Vagina (tissue), 2 donors: ENCODE measurements around the gene SLC22A4. TPM values are rescaled to one million over a fixed set of nuclear protein-coding genes. Genes with fewer than 3 reads are reported as not detected.

Experiments
- DNase-seq, 2 donors: peaks; one replicate each; pipeline ENCODE4 v3.0.0-alpha.2; 2017; ENCODE audit errors: extremely low spot score in 2 of 2
- H3K27ac ChIP-seq: fragments of 200-600 bp; sonication (generic); one replicate; pipeline ENCODE4 v1.5.1; 2019
- H3K27me3 ChIP-seq: fragments of 200-600 bp; sonication (generic); one replicate; pipeline ENCODE4 v1.5.1; 2019
- H3K36me3 ChIP-seq, 2 donors: fragments of 200-600 bp; sonication (generic); one replicate each; pipeline ENCODE4 v1.5.1; 2017 to 2019
- H3K4me1 ChIP-seq: fragments of 200-600 bp; sonication (generic); one replicate; pipeline ENCODE4 v1.5.1; 2019
- H3K4me3 ChIP-seq, 2 donors: fragments of 200-600 bp; sonication (generic); 1 replicate in 1 of 2; 2 replicates in 1 of 2; pipeline ENCODE4 v1.5.1; 2016 to 2019
- H3K9me3 ChIP-seq: fragments of 200-600 bp; sonication (generic); one replicate; pipeline ENCODE4 v1.5.1; 2019
- POLR2A ChIP-seq, 2 donors: fragments of 450-650 bp; IDR thresholded peaks; one replicate each; pipeline ENCODE4 v1.6.1; 2017; ENCODE audit warnings: antibody characterized with exemption in 2 of 2, mild to moderate bottlenecking in 2 of 2, moderate library complexity in 2 of 2
- POLR2AphosphoS5 ChIP-seq, 2 donors: sonication (generic); formaldehyde crosslinking; IDR thresholded peaks; one replicate each; pipeline ENCODE4 v1.9.0; 2017; ENCODE audit warnings: antibody characterized with exemption in 2 of 2, mild to moderate bottlenecking in 2 of 2, low read depth in 1 of 2; ENCODE audit not compliant: insufficient read depth in 1 of 2
- intact Hi-C: fragments of 100-400 bp; cut with DNase I; formaldehyde crosslinking; loops from one replicate; pipeline ENCODE4 v1.15.1; 2023
- total RNA-seq: library from RNA; depleted of rRNA; stranded (reverse); fragments of >200 nt; gene quantifications from one replicate; pipeline ENCODE4 v1.2.3, GENCODE V29; 2016
- TF ChIP-seq, protein P1 (sequence below), 3 experiments: fragments of 450-650 bp in 2 of 3; fragments of 200-600 bp in 1 of 3; sonication (generic) in 1 of 3; IDR thresholded peaks; one replicate each; pipeline ENCODE4 v1.5.1; 2017 to 2019; ENCODE audit warnings: antibody characterized with exemption in 3 of 3, mild to moderate bottlenecking in 2 of 3, moderate library complexity in 2 of 3

SLC22A4 gene
- total RNA-seq, 1 donor from 2014 or later = 1.7 TPM

DNA sequence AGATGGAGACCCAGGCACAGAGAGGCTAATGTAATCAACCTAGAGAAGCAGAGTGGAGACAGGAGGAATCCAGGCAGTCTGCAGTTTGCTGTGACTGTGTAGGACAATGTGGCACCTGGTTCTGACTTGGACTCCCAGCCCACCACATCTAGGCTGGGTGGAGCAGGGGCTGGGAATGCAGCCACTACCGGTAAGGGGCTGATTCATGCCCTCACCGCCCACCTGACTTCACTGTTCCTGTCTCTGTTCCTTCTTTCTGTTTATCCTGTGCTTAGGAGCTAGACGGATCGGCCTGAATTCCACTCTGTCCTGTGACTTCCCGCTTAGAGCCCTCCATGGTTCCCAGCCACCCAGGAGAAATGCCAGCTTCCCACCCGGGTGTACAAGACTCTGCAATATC is 34.1 kb upstream of the SLC22A4 start:
- H3K4me3 ChIP-seq = peak overlapping the region; percentile 80 to 81
- H3K9me3 ChIP-seq = no peaks in the 10 kb centered on the region
- peak in 1 of 2 donors; percentile 84 for DNase-seq
- peaks cover 0 to 7% of the 10 kb centered on the region in 2 donors for H3K36me3 ChIP-seq
- peak overlapping the region; percentile 99 for H3K27ac ChIP-seq
- H3K27me3 ChIP-seq = no peaks in the 10 kb centered on the region
- TF ChIP-seq POLR2A (IDR thresholded peaks at IDR 0.05) = no peak
- TF ChIP-seq, protein P1, sequence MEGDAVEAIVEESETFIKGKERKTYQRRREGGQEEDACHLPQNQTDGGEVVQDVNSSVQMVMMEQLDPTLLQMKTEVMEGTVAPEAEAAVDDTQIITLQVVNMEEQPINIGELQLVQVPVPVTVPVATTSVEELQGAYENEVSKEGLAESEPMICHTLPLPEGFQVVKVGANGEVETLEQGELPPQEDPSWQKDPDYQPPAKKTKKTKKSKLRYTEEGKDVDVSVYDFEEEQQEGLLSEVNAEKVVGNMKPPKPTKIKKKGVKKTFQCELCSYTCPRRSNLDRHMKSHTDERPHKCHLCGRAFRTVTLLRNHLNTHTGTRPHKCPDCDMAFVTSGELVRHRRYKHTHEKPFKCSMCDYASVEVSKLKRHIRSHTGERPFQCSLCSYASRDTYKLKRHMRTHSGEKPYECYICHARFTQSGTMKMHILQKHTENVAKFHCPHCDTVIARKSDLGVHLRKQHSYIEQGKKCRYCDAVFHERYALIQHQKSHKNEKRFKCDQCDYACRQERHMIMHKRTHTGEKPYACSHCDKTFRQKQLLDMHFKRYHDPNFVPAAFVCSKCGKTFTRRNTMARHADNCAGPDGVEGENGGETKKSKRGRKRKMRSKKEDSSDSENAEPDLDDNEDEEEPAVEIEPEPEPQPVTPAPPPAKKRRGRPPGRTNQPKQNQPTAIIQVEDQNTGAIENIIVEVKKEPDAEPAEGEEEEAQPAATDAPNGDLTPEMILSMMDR (IDR thresholded peaks at IDR 0.05) = no peak
- TF ChIP-seq POLR2AphosphoS5 (IDR thresholded peaks at IDR 0.05; ENCODE audit: insufficient read depth in 1 of 2, low read depth in 1 of 2) = no peak
- peaks cover 91% of the 10 kb centered on the region for H3K4me1 ChIP-seq
- intact Hi-C loops = loop anchor here (2.0 kb wide), 1 partner anchor 35 kb away; the partner anchor contains the start of gene SLC22A4

DNA sequence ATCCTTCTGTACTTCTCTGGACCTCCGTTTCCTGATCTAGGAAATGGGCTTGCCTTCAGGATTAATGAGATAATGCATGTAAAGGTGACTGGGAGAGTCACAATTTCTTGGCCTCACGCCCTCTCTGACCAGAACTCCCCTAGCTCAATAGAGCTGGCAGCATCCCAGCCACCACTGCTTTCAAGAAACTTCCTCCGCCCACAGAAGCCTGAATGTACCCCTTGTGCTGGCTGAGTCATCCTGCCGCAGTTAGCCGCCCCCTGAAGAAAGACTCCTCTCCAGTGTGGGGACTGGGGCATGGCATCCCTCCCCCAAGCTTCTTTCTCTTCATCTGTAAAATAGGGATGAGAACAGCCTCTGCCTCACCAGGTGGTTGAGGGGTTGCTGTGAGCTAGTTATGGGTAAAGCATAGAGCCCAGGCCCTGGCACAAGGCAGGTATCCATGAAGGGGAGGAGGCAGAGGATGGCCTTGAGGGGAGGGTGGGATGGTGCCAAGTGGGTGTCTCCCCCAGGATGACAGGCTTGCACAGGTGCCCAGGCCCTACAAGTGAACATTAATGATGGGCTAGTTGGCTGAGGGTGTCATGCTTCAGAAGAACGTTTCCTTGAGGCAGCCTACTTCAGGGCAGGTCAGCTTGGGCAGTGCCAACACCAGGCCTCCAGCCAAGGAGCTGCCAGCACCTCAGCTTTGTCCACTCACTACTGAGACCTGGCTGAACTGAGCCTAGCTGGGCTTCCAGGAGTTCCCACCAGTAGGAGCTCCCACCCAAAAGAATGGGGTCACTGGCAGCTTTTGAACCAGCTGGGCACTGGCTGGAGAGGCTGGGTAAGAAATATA is 33.3 kb upstream of the SLC22A4 start:
- Histone ChIP-seq H3K36me3 (peaks cover 0 to 7% of the 10 kb centered on the region in 2 donors), H3K4me1 (peaks cover 94% of the 10 kb centered on the region), H3K9me3 (no peaks in the 10 kb centered on the region), H3K27me3 (no peaks in the 10 kb centered on the region), H3K27ac (peak overlapping the region; percentile 99), H3K4me3 (no peak overlapping the region)
- peak in 1 of 2 donors; percentile 87 for DNase-seq
- TF ChIP-seq POLR2A (IDR thresholded peaks at IDR 0.05) (no peak), POLR2AphosphoS5 (IDR thresholded peaks at IDR 0.05; ENCODE audit: insufficient read depth in 1 of 2, low read depth in 1 of 2) (no peak)
- TF ChIP-seq, protein P1 (IDR thresholded peaks at IDR 0.05) = no peak
- intact Hi-C loops = loop anchor here (2.0 kb wide), 1 partner anchor 34 kb away; the partner anchor contains the start of gene SLC22A4

DNA sequence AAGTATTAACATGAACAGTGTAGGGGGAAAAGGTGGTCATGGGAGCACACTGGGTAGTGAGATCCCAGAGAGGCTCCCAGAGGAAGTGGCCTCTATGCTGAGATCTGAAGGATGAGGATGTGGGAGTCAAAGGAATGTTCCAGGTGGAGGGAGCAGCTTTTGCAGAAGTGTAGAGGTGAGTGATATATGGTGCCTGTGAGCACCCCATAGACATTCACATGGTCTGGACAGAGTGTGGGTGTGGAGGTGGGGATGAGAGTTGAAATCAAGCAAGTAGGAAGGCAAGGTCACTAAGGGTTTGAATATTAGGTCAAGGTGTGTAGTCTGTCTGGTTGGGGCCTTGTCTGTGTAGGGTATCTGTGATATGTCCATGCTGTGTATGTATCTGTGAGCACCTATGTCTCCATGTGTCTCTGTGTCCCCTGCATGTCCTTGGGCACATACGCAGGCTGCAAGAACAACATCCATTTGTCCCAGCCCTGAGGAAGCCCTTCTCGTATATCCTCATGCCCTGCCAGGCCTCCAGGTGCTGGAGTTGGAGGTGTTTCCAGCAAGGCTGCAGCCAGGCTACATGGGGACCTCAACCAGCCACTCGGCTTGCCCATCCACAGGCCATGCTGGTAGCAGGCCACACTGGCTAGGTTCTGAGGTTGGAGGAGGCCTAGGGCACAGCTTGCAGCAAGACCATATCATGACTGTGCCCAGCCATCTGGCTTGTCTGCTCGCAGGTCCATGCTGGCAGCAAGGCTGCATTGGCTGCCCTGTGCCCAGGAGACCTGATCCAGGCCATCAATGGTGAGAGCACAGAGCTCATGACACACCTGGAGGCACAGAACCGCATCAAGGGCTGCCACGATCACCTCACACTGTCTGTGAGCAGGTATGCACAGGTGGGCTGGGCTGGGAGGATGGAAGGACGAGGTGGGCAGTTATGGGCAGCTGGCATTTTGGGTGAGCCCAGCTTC is 32.0 kb upstream of the SLC22A4 start:
- H3K9me3 ChIP-seq = no peaks in the 10 kb centered on the region
- TF ChIP-seq POLR2A (IDR thresholded peaks at IDR 0.05) = no peak
- DNase-seq = peak in 1 of 2 donors; percentile 86
- peaks cover 92% of the 10 kb centered on the region for H3K4me1 ChIP-seq
- H3K4me3 ChIP-seq = no peak overlapping the region
- H3K36me3 ChIP-seq = peaks cover 0 to 16% of the 10 kb centered on the region in 2 donors
- intact Hi-C loops = loop anchor here (2.0 kb wide), 1 partner anchor 33 kb away; the partner anchor contains the start of gene SLC22A4
- H3K27ac ChIP-seq = peak overlapping the region; percentile 77
- H3K27me3 ChIP-seq = no peaks in the 10 kb centered on the region

- no peak for DNase-seq
- Histone ChIP-seq H3K27ac (peak overlapping the region; percentile 77), H3K27me3 (no peaks in the 10 kb centered on the region), H3K9me3 (no peaks in the 10 kb centered on the region), H3K36me3 (peaks cover 0 to 16% of the 10 kb centered on the region in 2 donors), H3K4me1 (peaks cover 85% of the 10 kb centered on the region), H3K4me3 (no peak overlapping the region)
- TF ChIP-seq POLR2A (IDR thresholded peaks at IDR 0.05) (no peak), POLR2AphosphoS5 (IDR thresholded peaks at IDR 0.05; ENCODE audit: insufficient read depth in 1 of 2, low read depth in 1 of 2) (no peak)
- TF ChIP-seq, protein P1 (IDR thresholded peaks at IDR 0.05) = no peak
- intact Hi-C loops = no loop called here
Observed at GRCh38 chr5:132262882-132263547, 31.2 kb upstream of the SLC22A4 start.
